ENCODE data around the gene PYGM. TPM values are rescaled to one million over a fixed set of nuclear protein-coding genes. Genes with fewer than 3 reads are reported as not detected.

The PYGM gene
- total and polyA plus RNA-seq, 2 of the 13 experiments (the other 11 are each of a cell fraction or from before 2014, with no cell fraction given), result 0.11 to 0.12 TPM

DNA sequence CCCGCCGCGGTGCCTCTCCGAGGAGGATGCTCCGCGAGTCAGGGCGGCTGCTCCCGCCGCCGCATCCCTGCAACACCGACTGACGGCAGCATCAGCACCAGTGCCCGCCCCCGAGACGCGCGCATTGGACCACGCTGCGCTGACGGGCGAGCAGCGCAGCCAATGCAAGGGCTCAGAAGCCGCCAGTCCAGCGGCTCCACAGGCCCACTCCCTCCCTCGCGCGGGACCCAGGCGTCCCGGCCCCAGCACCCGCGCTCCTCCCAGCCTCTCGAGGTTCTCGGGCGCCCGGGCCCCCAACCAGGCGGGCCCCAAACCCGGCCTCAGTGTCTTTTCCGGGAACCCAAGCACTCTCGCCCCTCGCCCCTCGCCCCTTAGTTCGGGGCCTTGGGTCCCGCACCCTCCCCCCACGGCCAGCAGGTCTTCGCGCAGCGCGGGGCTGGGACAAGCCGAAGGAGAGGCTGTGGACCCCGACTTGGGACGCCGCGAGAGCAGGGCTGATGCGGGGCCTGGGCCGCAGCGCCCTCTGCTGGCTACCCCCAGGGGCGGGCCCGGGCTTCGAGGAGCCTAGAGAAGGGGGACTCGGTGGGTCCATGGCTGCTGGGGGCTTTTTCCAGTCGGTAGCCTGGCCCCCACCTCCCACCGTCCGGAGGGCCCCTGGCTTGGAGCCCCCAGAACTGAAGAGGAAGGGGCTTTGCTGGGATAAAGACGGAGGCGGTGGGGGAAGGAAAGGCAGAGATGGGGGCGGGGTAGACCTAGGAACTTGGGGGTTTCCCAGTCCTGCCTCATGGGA is 36.5 kb downstream of the PYGM start, which contains the start of gene NRXN2 (continued):
- TF ChIP-seq ZNF878 (CRISPR knock-in tag; IDR thresholded peaks at IDR 0.05), result no peak
- TF ChIP-seq, protein P1, sequence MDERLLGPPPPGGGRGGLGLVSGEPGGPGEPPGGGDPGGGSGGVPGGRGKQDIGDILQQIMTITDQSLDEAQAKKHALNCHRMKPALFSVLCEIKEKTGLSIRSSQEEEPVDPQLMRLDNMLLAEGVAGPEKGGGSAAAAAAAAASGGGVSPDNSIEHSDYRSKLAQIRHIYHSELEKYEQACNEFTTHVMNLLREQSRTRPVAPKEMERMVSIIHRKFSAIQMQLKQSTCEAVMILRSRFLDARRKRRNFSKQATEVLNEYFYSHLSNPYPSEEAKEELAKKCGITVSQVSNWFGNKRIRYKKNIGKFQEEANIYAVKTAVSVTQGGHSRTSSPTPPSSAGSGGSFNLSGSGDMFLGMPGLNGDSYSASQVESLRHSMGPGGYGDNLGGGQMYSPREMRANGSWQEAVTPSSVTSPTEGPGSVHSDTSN (CRISPR knock-in tag; IDR thresholded peaks at IDR 0.05), result peak; percentile 86
- no peak for TF ChIP-seq ZNF17 (CRISPR knock-in tag; IDR thresholded peaks at IDR 0.05)
- TF ChIP-seq HNRNPH1 (optimal IDR thresholded peaks at IDR 0.05; ENCODE audit: low read depth, low read length), result no peak
- TF ChIP-seq JUND (CRISPR knock-in tag; IDR thresholded peaks at IDR 0.05), result no peak
- no peak for TF ChIP-seq KAT2B (IDR thresholded peaks at IDR 0.05; ENCODE audit: borderline replicate concordance, low read depth, low read length)
- no peak for TF ChIP-seq ZNF841 (CRISPR knock-in tag; IDR thresholded peaks at IDR 0.05; ENCODE audit: borderline replicate concordance)
- no peak for TF ChIP-seq ZNF777 (CRISPR knock-in tag; IDR thresholded peaks at IDR 0.05)
- no peak for TF ChIP-seq ZNF546 (CRISPR knock-in tag; conservative IDR thresholded peaks at IDR 0.05)
- TF ChIP-seq SAFB2 (CRISPR knock-in tag; IDR thresholded peaks at IDR 0.05; ENCODE audit: borderline replicate concordance, low read depth), result no peak
- no peak for TF ChIP-seq ZNF382 (CRISPR knock-in tag; IDR thresholded peaks at IDR 0.05; ENCODE audit: borderline replicate concordance)
- no peak for TF ChIP-seq ZNF713 (CRISPR knock-in tag; IDR thresholded peaks at IDR 0.05)
- TF ChIP-seq NR1H2 (CRISPR knock-in tag; IDR thresholded peaks at IDR 0.05; ENCODE audit: borderline replicate concordance, low read depth), result no peak
- no peak for TF ChIP-seq HMG20B (CRISPR knock-in tag; conservative IDR thresholded peaks at IDR 0.05)
- TF ChIP-seq, protein P2, sequence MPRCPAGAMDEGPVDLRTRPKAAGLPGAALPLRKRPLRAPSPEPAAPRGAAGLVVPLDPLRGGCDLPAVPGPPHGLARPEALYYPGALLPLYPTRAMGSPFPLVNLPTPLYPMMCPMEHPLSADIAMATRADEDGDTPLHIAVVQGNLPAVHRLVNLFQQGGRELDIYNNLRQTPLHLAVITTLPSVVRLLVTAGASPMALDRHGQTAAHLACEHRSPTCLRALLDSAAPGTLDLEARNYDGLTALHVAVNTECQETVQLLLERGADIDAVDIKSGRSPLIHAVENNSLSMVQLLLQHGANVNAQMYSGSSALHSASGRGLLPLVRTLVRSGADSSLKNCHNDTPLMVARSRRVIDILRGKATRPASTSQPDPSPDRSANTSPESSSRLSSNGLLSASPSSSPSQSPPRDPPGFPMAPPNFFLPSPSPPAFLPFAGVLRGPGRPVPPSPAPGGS (CRISPR knock-in tag; IDR thresholded peaks at IDR 0.05), result 0 out of 2 replicates have a peak, but pooled peaks have one; percentile 41
- no peak for TF ChIP-seq MEF2D (CRISPR knock-in tag; IDR thresholded peaks at IDR 0.05)
- TF ChIP-seq ZMYM2 (CRISPR knock-in tag; IDR thresholded peaks at IDR 0.05), result no peak
- TF ChIP-seq CCDC6 (CRISPR knock-in tag; IDR thresholded peaks at IDR 0.05), result no peak
- TF ChIP-seq HMGA1 (CRISPR knock-in tag; conservative IDR thresholded peaks at IDR 0.05), result no peak
- no peak for TF ChIP-seq ZNF775 (CRISPR knock-in tag; IDR thresholded peaks at IDR 0.05; ENCODE audit: borderline replicate concordance)
- TF ChIP-seq RCOR2 (CRISPR knock-in tag; IDR thresholded peaks at IDR 0.05), result no peak
- no peak for TF ChIP-seq IRX3 (CRISPR knock-in tag; IDR thresholded peaks at IDR 0.05; ENCODE audit: borderline replicate concordance, low read depth)
- TF ChIP-seq HOXA3 (CRISPR knock-in tag; IDR thresholded peaks at IDR 0.05), result no peak
- no peak for TF ChIP-seq HIVEP1 (CRISPR knock-in tag; IDR thresholded peaks at IDR 0.05)
- TF ChIP-seq ZKSCAN1 (IDR thresholded peaks at IDR 0.05; ENCODE audit: low read length), result no peak
- TF ChIP-seq, protein P3, sequence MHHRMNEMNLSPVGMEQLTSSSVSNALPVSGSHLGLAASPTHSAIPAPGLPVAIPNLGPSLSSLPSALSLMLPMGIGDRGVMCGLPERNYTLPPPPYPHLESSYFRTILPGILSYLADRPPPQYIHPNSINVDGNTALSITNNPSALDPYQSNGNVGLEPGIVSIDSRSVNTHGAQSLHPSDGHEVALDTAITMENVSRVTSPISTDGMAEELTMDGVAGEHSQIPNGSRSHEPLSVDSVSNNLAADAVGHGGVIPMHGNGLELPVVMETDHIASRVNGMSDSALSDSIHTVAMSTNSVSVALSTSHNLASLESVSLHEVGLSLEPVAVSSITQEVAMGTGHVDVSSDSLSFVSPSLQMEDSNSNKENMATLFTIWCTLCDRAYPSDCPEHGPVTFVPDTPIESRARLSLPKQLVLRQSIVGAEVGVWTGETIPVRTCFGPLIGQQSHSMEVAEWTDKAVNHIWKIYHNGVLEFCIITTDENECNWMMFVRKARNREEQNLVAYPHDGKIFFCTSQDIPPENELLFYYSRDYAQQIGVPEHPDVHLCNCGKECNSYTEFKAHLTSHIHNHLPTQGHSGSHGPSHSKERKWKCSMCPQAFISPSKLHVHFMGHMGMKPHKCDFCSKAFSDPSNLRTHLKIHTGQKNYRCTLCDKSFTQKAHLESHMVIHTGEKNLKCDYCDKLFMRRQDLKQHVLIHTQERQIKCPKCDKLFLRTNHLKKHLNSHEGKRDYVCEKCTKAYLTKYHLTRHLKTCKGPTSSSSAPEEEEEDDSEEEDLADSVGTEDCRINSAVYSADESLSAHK (CRISPR knock-in tag; IDR thresholded peaks at IDR 0.05; ENCODE audit: borderline replicate concordance), result no peak
- TF ChIP-seq E2F5 (CRISPR knock-in tag; conservative IDR thresholded peaks at IDR 0.05), result no peak

All from HepG2 (cell line).